Gastroesophageal sphincter (tissue), 4 donors: ENCODE measurements around the gene RIMS4. TPM values are rescaled to one million over a fixed set of nuclear protein-coding genes. Genes with fewer than 3 reads are reported as not detected.

Experiments
- ATAC-seq: fragments of 150-250 bp; one replicate; pipeline ENCODE4 v1.9.1; 2016; ENCODE audit warnings: mild to moderate bottlenecking, moderate library complexity
- H3K27ac ChIP-seq, 4 donors: fragments of 200-600 bp; sonication (generic) in 3 of 4; 1 replicate in 3 of 4; 2 replicates in 1 of 4; pipeline ENCODE4 v1.5.1; 2016 to 2019
- H3K27me3 ChIP-seq: fragments of 200-600 bp; sonication (generic); one replicate; pipeline ENCODE4 v1.5.1; 2019
- H3K36me3 ChIP-seq, 2 donors: fragments of 200-600 bp; sonication (generic); one replicate each; pipeline ENCODE4 v1.5.1; 2019; ENCODE audit warnings: control low read depth in 1 of 2
- H3K4me1 ChIP-seq, 3 donors: fragments of 200-600 bp; sonication (generic); 1 replicate in 2 of 3; 2 replicates in 1 of 3; pipeline ENCODE4 v1.5.1; 2016 to 2019; ENCODE audit warnings: control low read depth in 2 of 3
- H3K4me3 ChIP-seq, 2 donors: fragments of 200-600 bp; sonication (generic); one replicate each; pipeline ENCODE4 v1.5.1; 2019; ENCODE audit warnings: mild to moderate bottlenecking in 1 of 2, moderate library complexity in 1 of 2
- H3K9me3 ChIP-seq, 3 donors: fragments of 200-600 bp; sonication (generic); one replicate each; pipeline ENCODE4 v1.5.1; 2017 to 2019; ENCODE audit warnings: control low read depth in 2 of 3
- CTCF ChIP-seq, 4 experiments: fragments of 200-600 bp in 2 of 4; fragments of 450-650 bp in 2 of 4; sonication (generic) in 1 of 4; IDR thresholded peaks; one replicate each; pipeline ENCODE4 v1.5.1; 2017 to 2019; ENCODE audit warnings: antibody characterized with exemption in 4 of 4, mild to moderate bottlenecking in 2 of 4, moderate library complexity in 2 of 4
- EP300 ChIP-seq: sonication (generic); formaldehyde crosslinking; IDR thresholded peaks from one replicate; pipeline ENCODE4 v1.6.1; 2017; ENCODE audit warnings: antibody characterized with exemption, mild to moderate bottlenecking
- POLR2A ChIP-seq, 2 donors: fragments of 450-650 bp; IDR thresholded peaks; one replicate each; pipeline ENCODE4 v1.6.1; 2017; ENCODE audit warnings: antibody characterized with exemption in 2 of 2, mild to moderate bottlenecking in 2 of 2, moderate library complexity in 1 of 2
- POLR2AphosphoS5 ChIP-seq: sonication (generic); formaldehyde crosslinking; IDR thresholded peaks from one replicate; pipeline ENCODE4 v1.6.1; 2017; ENCODE audit warnings: antibody characterized with exemption
- WGBS, 2 donors: methylation state at CpG; one replicate each; pipeline ENCODE4 v1.1.5; 2018; ENCODE audit warnings: low coverage in 1 of 2; 5-methylcytosine and 5-hydroxymethylcytosine counted together
- total RNA-seq, 4 donors: library from RNA; depleted of rRNA; stranded (reverse); fragments of >200 nt; gene quantifications; one replicate each; pipeline ENCODE4 v1.1.0, GENCODE V29; 2016

RIMS4 gene
- total RNA-seq, 4 donors from 2014 or later: 1.2 to 4.6 (median 2.4) TPM

DNA sequence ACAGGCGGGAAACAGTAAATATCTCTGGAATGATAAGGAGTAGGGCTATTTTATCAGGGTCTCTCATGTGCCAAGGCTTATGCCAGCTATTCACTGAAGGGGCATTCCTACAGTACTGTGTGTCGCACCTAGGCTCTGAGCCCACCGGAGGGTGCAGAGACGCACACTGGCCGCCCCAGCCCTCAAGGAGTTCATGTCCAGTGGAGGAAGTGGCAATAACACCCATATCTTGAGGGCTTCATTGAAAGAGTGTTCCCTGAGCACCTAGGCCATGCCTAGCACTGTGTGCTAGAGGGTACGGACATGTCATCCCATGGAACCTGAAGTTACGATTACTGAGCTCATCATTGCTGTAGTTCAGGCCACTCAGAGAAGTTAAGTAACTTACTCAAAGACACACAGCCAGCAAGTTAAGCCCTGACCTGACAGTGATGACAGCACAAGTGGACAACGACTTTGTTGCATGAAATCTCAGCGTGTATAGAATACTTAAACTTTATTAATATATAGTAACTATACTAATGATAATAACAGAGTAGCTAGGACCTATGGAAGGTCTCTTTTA, 86.5 kb downstream of the RIMS4 start:
- H3K27ac ChIP-seq: peak overlapping the region in 3 of 4 donors; percentile 7 to 83 (median 77)
- H3K4me1 ChIP-seq: peaks cover 0 to 46% (median 15%) of the 10 kb centered on the region in 3 donors
- no peak for ATAC-seq
- WGBS, 2 donors: 89 to 91% methylated on average over 4 of the region's 9 CpGs
- TF ChIP-seq EP300 (no peak), CTCF (IDR thresholded peaks at IDR 0.05) (no peak), POLR2A (IDR thresholded peaks at IDR 0.05) (no peak), POLR2AphosphoS5 (no peak)
- H3K27me3 ChIP-seq: no peaks in the 10 kb centered on the region
- H3K9me3 ChIP-seq: no peaks in the 10 kb centered on the region
- no peak overlapping the region for H3K4me3 ChIP-seq
- peaks cover 0 to 5% of the 10 kb centered on the region in 2 donors for H3K36me3 ChIP-seq

- Histone ChIP-seq H3K9me3 (no peaks in the 10 kb centered on the region), H3K27ac (peak overlapping the region in 3 of 4 donors; percentile 7 to 83 (median 77)), H3K27me3 (no peaks in the 10 kb centered on the region), H3K4me1 (peaks cover 0 to 46% (median 15%) of the 10 kb centered on the region in 3 donors), H3K4me3 (no peak overlapping the region), H3K36me3 (peaks cover 0 to 5% of the 10 kb centered on the region in 2 donors)
- TF ChIP-seq POLR2AphosphoS5 (no peak), EP300 (no peak), CTCF (IDR thresholded peaks at IDR 0.05) (no peak), POLR2A (IDR thresholded peaks at IDR 0.05) (no peak)
- no peak for ATAC-seq
- WGBS, 2 donors: 74 to 86% methylated on average over 5 to 6 of the region's 7 CpGs
Measured at GRCh38 chr20:44723391-44723790, 87.0 kb downstream of the RIMS4 start.

DNA sequence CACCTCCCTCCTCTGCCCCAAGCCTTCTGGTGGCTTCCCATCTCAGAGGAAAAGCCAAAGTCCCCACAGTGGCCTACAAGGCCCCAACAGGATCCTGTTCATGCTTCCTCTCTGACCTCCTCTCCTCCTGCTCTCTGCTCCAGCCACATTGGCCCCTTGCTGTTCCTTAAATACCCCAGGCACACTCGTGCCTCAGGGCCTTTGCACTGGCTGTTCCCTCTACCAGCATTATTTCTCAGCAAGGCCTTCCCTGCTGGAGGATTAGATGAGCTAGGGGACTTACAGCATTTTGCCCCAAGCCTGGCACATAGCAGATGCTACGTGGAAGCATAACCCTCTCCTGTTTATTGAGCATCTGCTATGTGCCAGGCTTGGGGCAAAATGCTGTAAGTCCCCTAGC, 87.4 kb downstream of the RIMS4 start:
- H3K27me3 ChIP-seq: no peaks in the 10 kb centered on the region
- ATAC-seq: no peak
- H3K36me3 ChIP-seq: peaks cover 0 to 5% of the 10 kb centered on the region in 2 donors
- H3K9me3 ChIP-seq: no peaks in the 10 kb centered on the region
- H3K27ac ChIP-seq: peak overlapping the region in 3 of 4 donors; percentile 22 to 83 (median 77)
- H3K4me3 ChIP-seq: no peak overlapping the region
- TF ChIP-seq CTCF (IDR thresholded peaks at IDR 0.05) (no peak), EP300 (no peak), POLR2A (IDR thresholded peaks at IDR 0.05) (no peak)
- H3K4me1 ChIP-seq: peaks cover 0 to 46% (median 15%) of the 10 kb centered on the region in 3 donors
- WGBS, 2 donors: 83 to 85% methylated on average over 1 of the region's 2 CpGs

- WGBS, 2 donors: 100% methylated on average over 1 of the region's 1 CpG; no CpG with 5 or more reads in 1 of the 2 donors
- H3K4me1 ChIP-seq: peaks cover 0 to 50% (median 15%) of the 10 kb centered on the region in 3 donors
Measured at GRCh38 chr20:44721785-44722054, 88.6 kb downstream of the RIMS4 start.

More at GRCh38 chr20:44721785-44722054, 88.6 kb downstream of the RIMS4 start:
- ATAC-seq: no peak
- Histone ChIP-seq H3K9me3 (no peaks in the 10 kb centered on the region), H3K4me3 (no peak overlapping the region), H3K27ac (peak overlapping the region in 3 of 4 donors; percentile 76 to 83 (median 77)), H3K27me3 (no peaks in the 10 kb centered on the region), H3K36me3 (no peaks in the 10 kb centered on the region)
- TF ChIP-seq EP300 (no peak), POLR2A (IDR thresholded peaks at IDR 0.05) (no peak), POLR2AphosphoS5 (no peak), CTCF (IDR thresholded peaks at IDR 0.05) (no peak)
